Fibroblast of lung (primary cell): Measurements from ENCODE around the gene NCKAP5. TPM values are rescaled to one million over a fixed set of nuclear protein-coding genes. Genes with fewer than 3 reads are reported as not detected.

ENCODE experiments used
- DNase-seq, 2 donors: peaks; one replicate each; pipeline versions ENCODE4 v3.0.0 to v3.0.0-alpha.2; 2010; ENCODE audit warnings: low read depth in 2 of 2
- H2AFZ ChIP-seq: 2 replicates; pipeline ENCODE4 v1.5.1; 2012; ENCODE audit warnings: low read length, control low read depth, inconsistent platforms
- H3K27ac ChIP-seq: 2 replicates; pipeline ENCODE4 v1.5.1; 2011; ENCODE audit warnings: low read length, control low read depth; ENCODE audit not compliant: insufficient read depth
- H3K27me3 ChIP-seq: 2 replicates; pipeline ENCODE4 v1.5.1; 2011; ENCODE audit warnings: mild to moderate bottlenecking, low read length; ENCODE audit not compliant: control insufficient read depth, insufficient read depth
- H3K36me3 ChIP-seq: 2 replicates; pipeline ENCODE4 v1.5.1; 2011; ENCODE audit warnings: low read length; ENCODE audit not compliant: control insufficient read depth, insufficient read depth
- H3K4me1 ChIP-seq: 2 replicates; pipeline ENCODE4 v1.5.1; 2011; ENCODE audit warnings: low read length; ENCODE audit not compliant: control insufficient read depth, insufficient read depth; ENCODE audit errors: extremely low read depth
- H3K4me2 ChIP-seq: 2 replicates; pipeline ENCODE4 v1.5.1; 2011; ENCODE audit warnings: low read length, control low read depth; ENCODE audit not compliant: insufficient read depth; ENCODE audit errors: extremely low read depth
- H3K4me3 ChIP-seq, 4 experiments: fragments of 200-600 bp in 1 of 4; sonication (generic) in 1 of 4; replicated peaks in 1 of 4; 2 replicates each; pipeline ENCODE4 v1.5.1; 2011 to 2016; ENCODE audit warnings: low read length in 4 of 4, low read depth in 3 of 4, mild to moderate bottlenecking in 3 of 4, control low read depth in 2 of 4, inconsistent platforms in 1 of 4, mixed read lengths in 1 of 4; ENCODE audit not compliant: insufficient read depth in 1 of 4; ENCODE audit errors: control extremely low read depth in 1 of 4
- H3K79me2 ChIP-seq: 2 replicates; pipeline ENCODE4 v1.5.1; 2012; ENCODE audit warnings: mild to moderate bottlenecking, low read length, inconsistent platforms; ENCODE audit not compliant: control insufficient read depth, insufficient read depth
- H3K9ac ChIP-seq: 2 replicates; pipeline ENCODE4 v1.5.1; 2011; ENCODE audit warnings: mild to moderate bottlenecking, low read length, control low read depth; ENCODE audit not compliant: insufficient read depth
- H3K9me3 ChIP-seq: 2 replicates; pipeline ENCODE4 v1.5.1; 2012; ENCODE audit warnings: low read depth, low read length; ENCODE audit not compliant: control insufficient read depth, insufficient read depth
- H4K20me1 ChIP-seq: 2 replicates; pipeline ENCODE4 v1.5.1; 2011; ENCODE audit warnings: low read length; ENCODE audit not compliant: control insufficient read depth, insufficient read depth; ENCODE audit errors: extremely low read depth
- EZH2 ChIP-seq: IDR thresholded peaks from 2 replicates; pipeline ENCODE4 v1.5.1; 2012; ENCODE audit warnings: low read length, control low read depth, mild to moderate bottlenecking; ENCODE audit errors: missing control alignments
- polyA plus RNA-seq, 2 donors: library from polyadenylated mRNA; depleted of rRNA in 1 of 2; stranded (reverse) in 1 of 2; unstranded in 1 of 2; fragments of >200 nt; gene quantifications; 2 replicates each; pipeline ENCODE4 v1.2.1, GENCODE V29; 2011 to 2012; ENCODE audit warnings: missing spikeins in 1 of 2
- total RNA-seq: library from RNA; depleted of rRNA; stranded (reverse); fragments of >200 nt; gene quantifications from 2 replicates; pipeline ENCODE4 v1.2.1, GENCODE V29; 2014
- TF ChIP-seq, protein P1 (sequence below), 2 donors: IDR thresholded peaks in 1 of 2; conservative IDR thresholded peaks in 1 of 2; 1 replicate in 1 of 2; 2 replicates in 1 of 2; pipeline ENCODE4 v1.5.1; 2011 to 2012; ENCODE audit warnings: low read length in 2 of 2, control low read depth in 1 of 2, inconsistent platforms in 1 of 2, low read depth in 1 of 2, mild to moderate bottlenecking in 1 of 2

Gene NCKAP5
- total and polyA plus RNA-seq, 2 donors (not counting 1 experiment from before 2014, with no cell fraction given): 2.6 to 6.2 TPM

DNA sequence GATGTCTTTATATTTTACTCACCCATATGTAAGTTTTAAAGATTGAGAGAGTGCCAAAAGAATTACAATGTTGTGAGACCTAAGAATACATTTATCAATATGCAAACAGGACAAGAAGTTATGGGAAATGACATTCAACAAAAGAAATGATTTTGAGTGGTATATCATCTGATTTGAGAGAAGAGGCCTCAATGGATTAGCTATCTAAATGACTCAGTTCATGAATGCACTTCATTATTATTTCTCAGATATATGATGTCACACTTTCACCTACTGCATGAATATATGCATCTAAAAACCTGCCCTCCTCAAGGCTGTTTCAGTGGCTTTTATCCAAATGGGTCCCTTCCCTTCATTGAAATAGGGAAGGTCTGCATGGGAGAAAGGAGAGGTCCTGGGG, 769.9 kb downstream of the NCKAP5 start:
- no peaks in the 10 kb centered on the region for H3K9me3 ChIP-seq
- peaks cover 4% of the 10 kb centered on the region for H3K4me1 ChIP-seq
- H3K4me2 ChIP-seq: no peak overlapping the region
- H3K27ac ChIP-seq: no peak overlapping the region
- H3K9ac ChIP-seq: no peak overlapping the region
- no peak overlapping the region for H2AFZ ChIP-seq
- H3K36me3 ChIP-seq: no peaks in the 10 kb centered on the region
- H3K27me3 ChIP-seq: no peaks in the 10 kb centered on the region
- TF ChIP-seq EZH2: no peak
- TF ChIP-seq, protein P1, sequence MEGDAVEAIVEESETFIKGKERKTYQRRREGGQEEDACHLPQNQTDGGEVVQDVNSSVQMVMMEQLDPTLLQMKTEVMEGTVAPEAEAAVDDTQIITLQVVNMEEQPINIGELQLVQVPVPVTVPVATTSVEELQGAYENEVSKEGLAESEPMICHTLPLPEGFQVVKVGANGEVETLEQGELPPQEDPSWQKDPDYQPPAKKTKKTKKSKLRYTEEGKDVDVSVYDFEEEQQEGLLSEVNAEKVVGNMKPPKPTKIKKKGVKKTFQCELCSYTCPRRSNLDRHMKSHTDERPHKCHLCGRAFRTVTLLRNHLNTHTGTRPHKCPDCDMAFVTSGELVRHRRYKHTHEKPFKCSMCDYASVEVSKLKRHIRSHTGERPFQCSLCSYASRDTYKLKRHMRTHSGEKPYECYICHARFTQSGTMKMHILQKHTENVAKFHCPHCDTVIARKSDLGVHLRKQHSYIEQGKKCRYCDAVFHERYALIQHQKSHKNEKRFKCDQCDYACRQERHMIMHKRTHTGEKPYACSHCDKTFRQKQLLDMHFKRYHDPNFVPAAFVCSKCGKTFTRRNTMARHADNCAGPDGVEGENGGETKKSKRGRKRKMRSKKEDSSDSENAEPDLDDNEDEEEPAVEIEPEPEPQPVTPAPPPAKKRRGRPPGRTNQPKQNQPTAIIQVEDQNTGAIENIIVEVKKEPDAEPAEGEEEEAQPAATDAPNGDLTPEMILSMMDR (conservative IDR thresholded peaks at IDR 0.05 in 1 of 2, IDR thresholded peaks at IDR 0.05 in 1 of 2; ENCODE audit: low read depth in 1 of 2, low read length in 2 of 2): no peak
- no peaks in the 10 kb centered on the region for H4K20me1 ChIP-seq
- no peaks in the 10 kb centered on the region for H3K79me2 ChIP-seq
- DNase-seq: no peak
- no peak overlapping the region for H3K4me3 ChIP-seq

DNA sequence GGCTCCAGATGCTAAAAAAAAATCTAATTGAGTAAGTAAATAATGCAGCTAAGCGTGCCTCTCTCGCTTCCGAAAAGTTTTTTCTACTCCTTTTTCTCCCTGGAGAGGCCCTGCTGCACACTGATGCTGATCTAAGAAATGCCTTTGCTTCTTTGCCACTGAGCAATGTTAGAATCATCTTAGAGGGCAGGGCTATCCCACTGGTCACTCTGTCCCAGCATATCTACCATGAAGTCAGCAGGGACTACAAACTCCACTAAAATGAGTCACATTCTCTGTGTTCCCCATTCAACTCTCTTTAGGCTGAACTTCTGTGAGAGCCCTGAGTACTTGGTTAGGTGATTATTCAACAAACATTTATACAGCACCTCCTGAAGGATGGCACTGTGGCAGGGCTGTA, 770.7 kb downstream of the NCKAP5 start:
- Histone ChIP-seq H3K27ac (no peak overlapping the region), H4K20me1 (no peaks in the 10 kb centered on the region), H3K9ac (no peak overlapping the region), H3K9me3 (no peaks in the 10 kb centered on the region), H3K4me2 (peak overlapping the region; percentile 25), H3K79me2 (no peaks in the 10 kb centered on the region), H2AFZ (no peak overlapping the region), H3K36me3 (no peaks in the 10 kb centered on the region), H3K27me3 (no peaks in the 10 kb centered on the region), H3K4me3 (no peak overlapping the region), H3K4me1 (peaks cover 4% of the 10 kb centered on the region)
- TF ChIP-seq, protein P1 (conservative IDR thresholded peaks at IDR 0.05 in 1 of 2, IDR thresholded peaks at IDR 0.05 in 1 of 2; ENCODE audit: low read depth in 1 of 2, low read length in 2 of 2): no peak
- TF ChIP-seq EZH2: no peak
- peak; percentile 20 to 85 for DNase-seq

DNA sequence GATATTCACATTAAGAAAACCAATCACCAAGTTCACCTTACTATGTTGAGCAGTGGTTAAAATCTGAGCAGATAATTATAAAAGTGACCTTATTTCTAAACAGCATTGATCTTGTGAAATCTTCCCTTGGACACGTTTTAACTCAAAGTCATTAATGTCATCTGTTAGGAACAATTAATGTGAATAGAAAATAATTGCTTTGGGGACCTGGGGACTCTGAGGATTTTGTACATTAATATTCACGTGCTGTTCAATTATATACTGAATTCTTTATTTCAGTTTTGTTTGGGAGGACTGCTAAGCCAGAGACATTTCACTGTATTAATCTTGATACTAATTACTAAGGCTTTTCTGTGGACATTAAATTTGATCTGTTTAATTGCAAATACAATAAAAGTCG, 771.2 kb downstream of the NCKAP5 start:
- H3K9ac ChIP-seq: no peak overlapping the region
- no peaks in the 10 kb centered on the region for H3K36me3 ChIP-seq
- H3K9me3 ChIP-seq: no peaks in the 10 kb centered on the region
- H2AFZ ChIP-seq: no peak overlapping the region
- no peak overlapping the region for H3K4me2 ChIP-seq
- H3K4me1 ChIP-seq: peaks cover 4% of the 10 kb centered on the region
- no peaks in the 10 kb centered on the region for H3K27me3 ChIP-seq
- no peaks in the 10 kb centered on the region for H4K20me1 ChIP-seq
- H3K4me3 ChIP-seq: no peak overlapping the region
- no peaks in the 10 kb centered on the region for H3K79me2 ChIP-seq
- TF ChIP-seq, protein P1 (conservative IDR thresholded peaks at IDR 0.05 in 1 of 2, IDR thresholded peaks at IDR 0.05 in 1 of 2; ENCODE audit: low read depth in 1 of 2, low read length in 2 of 2): no peak
- no peak for TF ChIP-seq EZH2
- no peak overlapping the region for H3K27ac ChIP-seq
- no peak for DNase-seq
